NCI-H146 (cell line): Measurements from ENCODE around the gene SLC16A9.
"Not testable (repeated sequence)": the region's sequence is repeated elsewhere in the genome, so short reads cannot be mapped to it uniquely, and the experiment has no call there.

Experiments
- DNase-seq: peaks from one replicate; lab custom pipeline; 2025; lab: John Stamatoyannopoulos, UW

Gene SLC16A9, protein sequence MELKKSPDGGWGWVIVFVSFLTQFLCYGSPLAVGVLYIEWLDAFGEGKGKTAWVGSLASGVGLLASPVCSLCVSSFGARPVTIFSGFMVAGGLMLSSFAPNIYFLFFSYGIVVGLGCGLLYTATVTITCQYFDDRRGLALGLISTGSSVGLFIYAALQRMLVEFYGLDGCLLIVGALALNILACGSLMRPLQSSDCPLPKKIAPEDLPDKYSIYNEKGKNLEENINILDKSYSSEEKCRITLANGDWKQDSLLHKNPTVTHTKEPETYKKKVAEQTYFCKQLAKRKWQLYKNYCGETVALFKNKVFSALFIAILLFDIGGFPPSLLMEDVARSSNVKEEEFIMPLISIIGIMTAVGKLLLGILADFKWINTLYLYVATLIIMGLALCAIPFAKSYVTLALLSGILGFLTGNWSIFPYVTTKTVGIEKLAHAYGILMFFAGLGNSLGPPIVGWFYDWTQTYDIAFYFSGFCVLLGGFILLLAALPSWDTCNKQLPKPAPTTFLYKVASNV

DNA sequence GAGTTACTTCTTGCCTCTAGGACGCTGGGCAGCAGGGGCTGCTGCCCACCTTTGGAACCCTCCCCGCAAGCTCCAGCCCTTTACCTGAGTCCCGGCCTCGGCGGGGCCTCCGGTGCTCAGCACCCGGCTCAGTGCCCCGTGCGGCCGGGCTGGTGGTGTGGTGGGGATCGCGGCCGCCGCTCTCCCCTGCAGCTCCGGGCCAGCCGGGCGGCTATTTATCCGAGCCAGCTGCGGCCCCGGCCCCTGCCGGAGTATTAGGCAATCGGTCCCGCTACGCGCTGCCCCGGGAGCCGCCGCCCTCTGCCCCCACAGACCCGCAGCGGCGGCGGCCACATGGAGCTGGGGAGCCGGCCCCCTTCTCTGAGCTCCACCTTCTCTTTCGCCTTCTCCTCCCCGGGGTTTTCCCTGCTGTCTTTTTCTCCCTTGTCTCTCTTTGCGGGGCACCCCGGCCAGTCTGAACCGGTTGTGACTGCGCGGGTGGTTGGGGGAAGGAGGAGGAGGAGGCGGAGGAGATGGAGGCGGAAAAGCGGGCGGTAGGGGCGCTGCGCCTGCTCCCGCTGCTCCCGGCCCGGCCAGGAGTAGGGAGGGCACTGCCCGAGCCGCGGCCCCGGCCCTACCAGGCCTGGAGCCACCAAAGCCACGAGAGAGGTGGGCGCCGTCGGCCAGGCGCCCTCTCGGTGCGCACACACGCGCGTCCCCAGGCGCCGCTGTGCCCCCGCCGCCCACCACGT lies at the start of gene SLC16A9:
Gene SLC16A9 (minus strand): TSS at position 456 of the 731 bp plus-strand sequence. CDS start 25,559 bp downstream, outside the sequence.
- peak; percentile 78 for DNase-seq

DNA sequence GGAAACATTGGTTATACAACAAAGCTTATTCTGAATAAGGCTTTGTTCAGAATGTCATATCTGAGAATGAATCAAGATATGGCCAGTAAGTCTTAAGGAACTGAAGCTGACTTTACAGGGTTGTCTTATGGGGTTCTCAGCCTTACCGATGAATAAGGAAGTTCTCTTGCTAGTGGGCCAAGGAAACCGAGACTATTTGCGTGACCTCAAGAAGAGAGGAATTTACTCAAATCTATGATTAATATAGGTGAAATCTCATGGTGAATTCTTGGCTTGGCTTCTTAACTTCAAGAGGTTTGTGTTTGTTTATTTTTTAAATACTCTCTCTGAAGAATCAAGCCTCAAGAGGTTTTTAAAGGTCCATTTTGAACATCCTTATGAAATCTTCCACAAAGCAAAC lies 48.3 kb upstream of the SLC16A9 start:
- DNase-seq: no peak

DNA sequence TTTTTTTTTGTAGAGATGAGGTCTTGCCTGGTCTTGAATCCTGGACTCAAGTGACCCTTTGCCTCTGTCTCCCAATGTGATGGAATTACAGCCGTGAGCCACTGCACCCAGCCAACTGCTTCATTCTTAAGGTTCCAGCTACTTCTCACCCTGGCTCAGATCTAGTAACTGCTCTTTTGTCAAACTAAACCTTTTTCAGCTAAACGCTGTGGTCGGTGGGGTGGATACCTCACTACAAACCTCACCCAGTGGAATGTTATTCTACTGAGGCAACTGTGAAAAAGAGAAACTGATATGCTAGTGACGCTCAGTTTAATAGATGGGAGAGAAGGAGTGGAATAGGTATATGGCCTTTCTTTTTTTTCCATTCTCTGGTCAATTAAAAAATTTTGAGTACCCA lies 45.3 kb upstream of the SLC16A9 start:
- DNase-seq: no peak

DNA sequence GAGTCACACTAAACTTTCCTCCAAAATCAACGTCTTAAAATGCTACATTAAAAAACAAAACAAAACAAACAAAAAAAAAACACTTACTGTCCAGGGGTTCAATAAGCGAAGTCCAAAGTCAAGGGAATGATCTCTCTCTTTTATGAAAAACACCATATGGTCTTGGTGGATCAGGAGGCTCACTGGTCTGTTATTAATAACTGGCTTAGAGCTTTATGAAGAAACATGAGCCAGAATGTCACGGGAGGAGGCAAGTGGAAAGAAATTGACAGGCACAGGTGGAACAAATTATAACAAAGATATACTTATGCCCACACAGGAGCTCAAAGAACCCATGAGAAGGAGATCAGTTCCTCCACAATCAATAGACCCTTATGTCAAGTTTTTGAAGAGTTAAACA lies 43.6 kb upstream of the SLC16A9 start, which contains the start of gene MRLN:
Gene MRLN (minus strand): TSS at position 189 of the 400 bp plus-strand sequence.
- no peak for DNase-seq

DNA sequence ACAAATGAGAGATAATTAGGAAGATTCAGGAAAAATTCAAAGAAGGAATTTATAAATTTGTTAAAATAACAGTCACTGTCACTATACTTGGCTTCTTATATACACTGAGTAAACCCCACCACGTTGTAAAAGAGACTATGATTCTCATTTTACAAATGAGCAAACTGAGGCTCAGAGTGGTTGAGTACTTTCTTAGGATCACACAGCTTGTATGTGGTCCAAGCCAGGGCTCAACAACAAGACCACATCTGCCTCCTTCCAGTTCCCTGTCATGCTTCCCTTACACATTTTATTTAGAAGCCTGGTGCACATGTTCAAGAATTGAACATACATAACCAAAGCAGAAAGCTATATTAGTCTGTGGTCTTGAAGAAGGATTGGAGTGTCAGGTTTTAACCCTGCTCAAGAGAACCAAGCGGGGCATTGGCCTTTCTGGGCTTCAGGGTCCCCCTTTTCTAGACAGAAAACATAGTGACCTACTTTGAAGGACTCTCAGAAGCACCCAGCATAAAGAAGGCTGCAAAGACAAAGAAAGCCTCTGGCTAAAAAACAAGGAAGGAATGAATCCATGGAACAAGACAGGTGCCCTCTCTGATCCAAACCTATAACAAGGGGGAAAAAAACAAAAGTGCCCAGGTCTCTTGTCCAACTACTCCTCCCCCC lies 42.8 kb upstream of the SLC16A9 start:
- DNase-seq: no peak

DNA sequence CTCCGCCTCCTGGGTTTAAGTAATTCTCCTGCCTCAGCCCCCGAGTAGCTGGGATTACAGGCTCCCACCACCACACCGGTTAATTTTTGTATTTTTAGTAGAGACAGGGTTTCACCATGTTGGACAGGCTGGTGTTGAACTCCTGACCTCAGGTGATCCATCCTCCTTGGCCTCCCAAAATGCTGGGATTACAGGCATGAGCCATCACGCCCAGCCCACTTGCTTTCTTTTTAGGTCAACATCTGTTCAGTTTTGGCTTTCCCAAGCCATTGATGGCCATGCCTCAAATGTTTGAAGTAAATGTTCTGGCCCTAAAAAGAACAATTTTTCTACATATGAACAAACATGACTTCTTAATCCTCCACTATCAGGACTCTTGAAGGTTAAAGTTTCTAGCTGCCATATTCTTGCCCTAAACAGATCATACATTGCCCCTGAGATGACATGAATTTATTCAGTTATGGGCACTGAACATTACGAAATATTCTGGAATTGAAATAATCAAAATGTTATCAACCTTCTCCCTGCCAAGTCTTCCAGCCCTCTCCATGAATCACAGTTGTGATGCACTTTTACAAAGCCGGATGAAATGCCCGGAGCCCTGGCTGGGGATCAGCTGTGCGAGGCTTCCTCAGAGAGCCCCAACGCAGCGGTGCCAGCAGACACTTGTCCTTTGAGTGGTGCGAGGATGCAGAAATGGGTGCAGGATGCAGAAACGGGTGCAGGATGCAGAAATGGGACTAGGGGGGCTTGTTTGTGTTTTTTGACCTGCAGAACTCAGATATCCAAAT lies 40.7 kb upstream of the SLC16A9 start:
- DNase-seq: no peak

DNA sequence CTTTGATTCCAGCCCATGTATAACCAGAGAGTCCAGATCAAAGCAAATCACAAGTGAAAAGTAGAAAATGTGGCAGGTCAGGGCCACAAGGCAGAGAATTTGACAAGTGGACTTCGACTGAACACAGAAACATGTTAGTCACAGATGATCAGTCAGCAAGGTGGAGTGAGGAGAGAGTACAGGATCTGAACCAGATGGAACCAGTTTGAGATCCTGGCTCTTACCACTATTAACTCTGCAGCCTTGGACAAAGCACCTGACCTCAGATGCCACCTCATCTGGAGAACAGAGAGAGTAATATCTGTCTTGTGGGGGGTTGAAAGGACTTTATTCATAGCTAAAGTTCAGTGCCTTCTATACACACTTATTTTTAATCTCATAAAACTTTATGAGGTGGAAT lies 39.2 kb upstream of the SLC16A9 start:
- no peak for DNase-seq

DNA sequence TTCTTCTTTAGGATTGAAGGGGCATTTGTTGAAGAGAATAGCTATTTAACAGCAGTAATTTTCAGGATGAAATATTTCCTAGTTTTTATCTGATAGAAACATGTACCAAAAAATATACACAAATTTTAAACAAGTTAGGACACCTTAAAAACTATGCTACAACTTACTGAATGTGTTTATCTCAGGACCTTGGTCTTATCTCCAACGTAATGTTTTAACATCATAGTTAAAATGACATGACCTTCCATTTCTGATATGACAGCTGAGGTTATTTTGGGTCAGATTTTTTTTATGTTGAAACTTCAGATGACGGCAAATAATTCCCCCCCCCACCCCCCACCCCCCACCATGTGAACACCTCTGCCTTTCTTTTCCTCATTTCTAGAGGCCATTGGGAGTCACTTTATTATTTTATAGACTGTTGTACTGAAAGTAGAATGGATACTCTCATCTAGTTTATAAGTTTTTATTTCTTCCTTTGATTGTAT lies 35.6 kb upstream of the SLC16A9 start:
- no peak for DNase-seq

DNA sequence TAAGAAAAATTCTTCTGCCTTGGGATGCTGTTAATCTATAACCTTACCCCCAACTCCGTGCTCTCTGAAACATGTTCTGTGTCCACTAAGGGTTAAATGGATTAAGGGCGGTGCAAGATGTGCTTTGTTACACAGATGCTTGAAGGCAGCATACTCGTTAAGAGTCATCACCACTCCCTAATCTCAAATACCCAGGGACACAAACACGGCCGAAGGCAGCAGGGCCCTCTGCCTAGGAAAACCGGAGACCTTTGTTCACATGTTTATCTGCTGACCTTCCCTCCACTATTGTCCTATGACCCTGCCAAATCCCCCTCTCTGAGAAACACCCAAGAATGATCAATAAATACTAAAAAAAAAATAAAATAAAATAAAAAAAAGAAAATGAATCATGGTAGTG lies 35.1 kb upstream of the SLC16A9 start:
- DNase-seq: not testable (repeated sequence)

DNA sequence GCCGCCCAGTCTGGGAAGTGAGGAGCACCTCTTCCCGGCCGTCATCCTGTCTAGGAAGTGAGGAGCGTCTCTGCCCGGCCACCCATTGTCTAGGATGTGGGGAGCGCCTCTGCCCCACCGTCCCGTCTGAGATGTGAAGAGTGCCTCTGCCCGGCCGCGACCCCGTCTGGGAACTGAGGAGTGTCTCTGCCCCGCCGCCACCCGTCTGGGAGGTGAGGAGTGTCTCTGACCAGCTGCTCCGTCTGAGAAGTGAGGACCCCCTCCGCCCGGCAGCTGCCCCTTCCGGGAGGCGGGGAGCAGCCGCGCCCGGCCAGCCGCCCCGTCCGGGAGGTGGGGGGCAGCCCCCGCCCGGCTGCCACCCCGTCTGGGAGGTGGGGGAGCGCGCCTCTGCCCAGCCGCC lies 34.5 kb upstream of the SLC16A9 start:
- DNase-seq: not testable (repeated sequence)

DNA sequence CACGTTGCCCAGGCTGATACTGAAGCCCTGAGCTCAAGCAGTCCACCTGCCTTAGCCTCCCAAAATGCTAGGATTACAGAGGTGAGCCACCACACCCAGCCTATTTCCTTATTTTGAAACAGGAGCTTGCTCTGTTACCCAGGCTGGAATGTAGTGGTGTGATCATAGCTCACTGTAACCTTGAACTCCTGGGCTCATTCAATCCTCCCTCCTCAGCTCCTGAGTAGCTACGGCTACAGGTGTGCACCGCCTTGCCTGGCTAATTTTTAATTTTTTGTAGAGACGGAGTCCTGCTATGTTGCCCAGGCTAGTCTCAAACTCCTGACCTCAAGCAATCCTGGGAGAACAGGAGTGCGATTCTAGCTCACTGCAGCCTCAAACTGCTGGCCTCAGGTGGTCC lies 31.9 kb upstream of the SLC16A9 start:
- no peak for DNase-seq

DNA sequence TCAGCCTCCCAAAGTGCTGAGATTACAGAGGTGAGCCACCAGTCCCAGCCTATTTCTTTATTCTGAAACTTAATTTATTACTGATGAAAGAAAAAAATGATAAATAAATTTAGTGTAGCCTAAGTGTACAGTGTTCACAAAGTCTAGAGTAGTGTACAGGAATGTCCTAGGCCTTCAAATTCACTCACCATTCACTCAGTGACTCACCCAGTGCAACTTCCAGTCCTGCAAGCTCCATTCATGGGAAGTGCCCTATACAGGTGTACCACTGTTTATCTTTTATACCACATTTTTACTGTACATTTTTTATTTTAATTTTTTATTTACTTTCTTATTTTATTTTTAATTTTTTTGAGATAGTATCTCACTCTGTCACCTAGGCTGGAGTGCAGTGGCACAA lies 31.4 kb upstream of the SLC16A9 start:
- DNase-seq: no peak

DNA sequence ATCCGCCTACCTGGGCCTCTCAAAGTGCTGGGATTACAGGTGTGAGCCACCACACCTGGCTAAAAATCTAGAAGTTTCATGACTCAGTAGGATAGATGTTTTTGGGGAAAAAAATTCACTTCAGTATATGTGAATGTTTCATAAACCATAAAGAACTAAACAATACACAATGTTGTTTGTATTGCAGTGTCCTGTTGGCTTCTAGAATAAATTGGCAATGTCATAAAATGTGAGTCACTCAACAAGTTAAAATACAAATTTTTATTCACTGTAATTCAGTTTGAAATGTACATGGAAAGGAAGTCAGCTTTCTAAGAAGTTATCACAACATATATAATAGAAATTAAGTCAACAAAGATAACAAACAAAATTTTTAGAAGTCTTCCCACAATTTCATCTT lies 27.1 kb upstream of the SLC16A9 start:
- DNase-seq: no peak

DNA sequence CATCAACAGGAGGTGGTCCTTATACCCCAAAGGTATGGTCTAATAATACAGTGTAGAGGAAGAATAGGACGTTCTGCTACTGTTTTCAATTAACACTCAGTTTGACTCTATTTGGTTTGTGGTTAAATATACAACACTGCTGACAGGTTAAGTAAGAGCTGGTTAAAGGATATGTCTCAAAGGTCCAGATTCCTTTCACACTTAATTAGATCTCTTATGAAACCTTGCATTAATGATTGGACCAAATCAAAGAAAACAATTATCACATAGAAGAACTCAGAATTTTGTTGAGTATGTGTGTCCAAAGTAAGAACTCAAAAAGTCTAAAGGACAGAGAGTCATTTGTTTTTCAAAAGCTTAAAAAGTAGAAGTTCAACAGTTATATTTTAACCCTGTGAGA lies 25.6 kb upstream of the SLC16A9 start:
- DNase-seq: no peak

DNA sequence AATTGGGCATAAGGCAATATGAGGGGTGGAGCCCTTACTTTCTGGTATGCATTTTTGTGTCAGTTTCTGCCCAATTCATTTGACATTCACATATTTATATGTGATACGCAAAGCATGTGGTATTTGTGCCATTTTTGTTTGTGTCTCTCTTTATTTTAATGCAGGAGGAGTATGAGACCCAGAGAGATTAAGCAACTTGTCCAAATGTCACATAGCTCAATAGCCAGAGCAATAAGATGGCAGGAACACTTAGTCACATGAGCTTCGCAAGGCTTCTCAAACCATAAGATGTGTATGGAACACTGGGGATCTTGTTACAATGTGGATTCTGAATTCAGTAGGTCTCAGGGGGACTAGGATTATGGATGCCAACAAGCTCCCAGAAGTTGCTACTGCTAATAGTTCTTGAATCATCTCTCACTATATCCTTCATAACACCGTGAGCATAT lies 24.4 kb upstream of the SLC16A9 start:
- no peak for DNase-seq

DNA sequence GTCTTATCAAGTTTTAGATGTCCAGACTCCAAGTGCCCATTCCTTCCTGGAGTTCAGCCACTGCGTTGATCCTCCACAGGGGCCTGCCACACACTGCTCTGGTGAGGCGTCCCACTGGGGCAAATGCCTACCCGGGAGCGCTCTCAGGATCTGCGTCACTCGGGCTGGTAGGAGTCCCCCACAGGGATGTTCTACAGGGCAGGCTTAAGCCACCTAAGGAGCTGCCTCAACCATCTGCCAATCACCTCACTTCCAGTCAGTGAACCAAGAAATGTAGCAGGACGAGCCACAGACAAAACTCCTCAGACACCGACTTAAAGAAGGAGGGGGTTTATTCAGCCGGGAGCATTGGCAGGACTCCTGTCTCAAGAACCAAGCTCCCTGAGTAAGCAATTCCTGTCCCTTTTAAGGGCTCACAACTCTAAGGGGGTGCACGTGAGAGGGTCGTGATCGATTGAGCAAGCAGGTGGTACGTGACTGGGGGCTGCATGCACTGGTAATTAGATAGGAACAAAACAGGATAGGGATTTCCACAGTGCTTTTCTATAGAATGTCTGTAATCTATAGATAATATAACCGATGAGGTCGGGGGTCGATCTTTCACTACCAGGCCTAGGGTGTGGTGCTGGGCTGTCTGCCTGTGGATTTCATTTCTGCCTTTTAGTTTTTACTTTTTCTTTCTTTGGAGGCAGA lies 23.8 kb upstream of the SLC16A9 start:
- DNase-seq: not testable (repeated sequence)

DNA sequence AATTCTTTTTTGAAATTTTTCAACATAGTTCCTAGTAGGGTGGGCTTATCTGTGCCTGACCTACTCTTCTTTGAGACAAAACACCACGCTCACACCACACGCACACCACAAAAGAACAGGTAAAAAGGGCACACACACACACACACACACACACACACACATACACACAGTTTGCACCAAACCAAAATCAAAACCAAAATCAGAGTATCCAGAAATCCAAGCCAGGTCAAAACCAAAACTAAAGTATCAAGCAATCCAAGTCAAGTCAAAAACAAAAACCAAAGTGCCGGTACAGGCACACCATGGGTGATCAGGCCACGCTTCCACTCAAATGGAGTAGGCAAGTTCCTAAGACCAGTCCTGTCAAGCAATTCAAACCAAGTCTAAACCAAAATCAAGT lies 23.2 kb upstream of the SLC16A9 start:
- DNase-seq: not testable (repeated sequence)

DNA sequence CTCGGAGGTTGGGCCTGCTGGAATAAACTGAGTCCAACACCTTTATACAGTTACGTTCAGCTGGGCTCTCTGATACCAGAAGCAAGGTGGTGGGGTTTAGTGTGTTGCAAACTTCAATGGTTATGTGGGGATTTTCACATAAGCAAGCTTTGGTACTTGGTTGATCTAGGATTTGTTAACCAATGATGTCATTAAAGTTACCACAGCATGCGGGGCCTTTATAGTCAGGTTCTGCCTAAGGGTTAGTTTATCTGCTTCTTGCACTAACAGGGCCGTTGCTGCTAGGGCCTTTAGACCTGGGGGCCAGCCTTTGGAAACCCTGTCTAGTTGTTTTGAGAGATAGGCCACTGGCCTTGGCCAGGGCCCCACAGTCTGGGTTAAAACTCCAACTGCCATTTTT lies 19.5 kb upstream of the SLC16A9 start:
- DNase-seq: not testable (repeated sequence)

DNA sequence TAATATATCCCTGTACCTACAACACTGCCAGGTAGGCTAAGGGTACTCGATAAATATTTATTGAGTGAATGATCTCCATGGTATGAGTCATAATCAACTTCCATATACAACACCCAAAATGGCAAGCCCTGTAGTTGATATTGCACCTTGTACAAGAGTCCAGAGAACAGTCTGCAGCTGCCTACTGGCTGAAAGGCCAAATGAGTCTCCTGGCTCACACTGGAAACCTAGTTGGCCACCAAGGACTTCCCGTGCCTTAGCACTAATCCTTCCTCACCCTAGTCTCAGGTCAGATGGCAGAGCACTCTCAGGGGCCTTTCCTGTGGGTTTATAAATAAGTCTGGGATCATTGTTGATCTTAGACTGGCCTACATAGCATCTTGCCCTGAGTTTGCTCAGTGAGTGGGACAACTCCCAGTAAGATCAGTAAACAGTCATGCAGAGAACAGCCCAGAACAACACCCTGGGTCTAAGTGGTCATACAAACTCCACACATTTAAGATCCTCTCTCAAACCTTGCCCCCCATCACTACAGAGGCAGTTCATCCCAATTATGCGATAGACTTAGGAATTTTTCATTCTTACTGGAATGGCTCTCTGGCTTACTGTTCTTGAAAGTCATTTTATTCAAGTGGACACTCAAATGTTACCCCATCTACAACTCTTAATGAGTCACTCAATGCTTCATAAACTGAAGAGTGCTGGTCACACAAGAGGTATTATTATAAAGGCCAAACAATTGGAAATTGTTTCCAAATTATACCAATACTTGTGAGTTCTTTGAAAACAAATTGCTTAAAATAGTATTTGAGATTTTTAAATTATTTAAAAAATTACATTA lies 14.7 kb upstream of the SLC16A9 start:
- DNase-seq: no peak

DNA sequence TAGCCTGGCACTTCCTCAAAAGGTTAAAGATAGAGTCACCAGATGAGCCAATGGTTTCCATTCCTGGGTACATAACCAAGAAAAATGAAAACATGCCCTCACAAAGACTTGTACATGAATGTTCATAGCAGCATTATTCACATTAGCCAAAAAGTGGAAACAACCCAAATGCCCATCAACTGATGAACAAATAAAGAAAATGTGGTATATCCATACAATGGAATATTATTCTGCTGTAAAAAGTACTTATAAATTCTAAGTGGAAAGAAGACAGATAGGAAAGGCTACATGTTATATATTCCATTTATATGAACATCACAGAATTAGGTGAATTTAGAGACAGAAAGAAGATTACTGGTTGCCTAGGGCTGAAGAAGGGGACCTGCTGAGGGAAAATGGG lies 10.7 kb upstream of the SLC16A9 start:
- DNase-seq: no peak
